OCI-LY3 (cell line): ENCODE measurements around the gene DOCK7.
"Not testable (repeated sequence)": the region's sequence is repeated elsewhere in the genome, so short reads cannot be mapped to it uniquely, and the experiment has no call there.

ENCODE experiments used
- H2AFZ ChIP-seq: fragments of 200-600, 300-600 bp; shearing (Covaris generic); 2 replicates; pipeline ENCODE4 v1.6.0; 2014; ENCODE audit warnings: antibody characterized with exemption, low read depth, low read length
- H3K27ac ChIP-seq: fragments of 200-600, 300-600 bp; sonication (generic); 2 replicates; pipeline ENCODE4 v1.5.1; 2014; ENCODE audit warnings: mild to moderate bottlenecking, low read length, moderate library complexity, mixed read lengths
- H3K27me3 ChIP-seq: fragments of 200-600, 300-600 bp; sonication (generic); 2 replicates; pipeline ENCODE4 v1.6.1; 2014; ENCODE audit warnings: low read depth, low read length, mixed read lengths
- H3K36me3 ChIP-seq: fragments of 200-600, 300-600 bp; sonication (generic); replicated peaks from 2 replicates; pipeline ENCODE3; 2014; ENCODE audit warnings: low read depth, low read length, mixed read lengths
- H3K4me1 ChIP-seq: fragments of 300-600, 200-600 bp; sonication (generic); 2 replicates; pipeline ENCODE4 v1.6.1; 2014; ENCODE audit warnings: low read length, mixed read lengths
- H3K4me2 ChIP-seq: fragments of 200-600, 300-600 bp; sonication (generic); 2 replicates; pipeline ENCODE4 v1.6.1; 2014; ENCODE audit warnings: low read length, mixed read lengths
- H3K4me3 ChIP-seq: fragments of 300-600, 200-600 bp; sonication (generic); 2 replicates; pipeline ENCODE4 v1.5.1; 2014; ENCODE audit warnings: antibody characterized with exemption, mild to moderate bottlenecking, low read length, moderate library complexity
- H3K79me2 ChIP-seq: fragments of 300-600, 200-600 bp; shearing (Covaris generic); 2 replicates; pipeline ENCODE4 v1.6.1; 2014; ENCODE audit warnings: mild to moderate bottlenecking, low read length, mixed read lengths
- H3K9ac ChIP-seq: fragments of 300-600, 200-600 bp; shearing (Covaris generic); 2 replicates; pipeline ENCODE4 v1.6.0; 2014; ENCODE audit warnings: mild to moderate bottlenecking, low read length, moderate library complexity
- H3K9me3 ChIP-seq: fragments of 200-600, 300-600 bp; shearing (Covaris generic); 2 replicates; pipeline ENCODE4 v1.6.1; 2014; ENCODE audit warnings: low read length, mixed read lengths; ENCODE audit not compliant: insufficient read depth
- H4K20me1 ChIP-seq: fragments of 200-600, 300-600 bp; sonication (generic); 2 replicates; pipeline ENCODE4 v1.6.1; 2016; ENCODE audit warnings: low read length, mixed read lengths; ENCODE audit not compliant: insufficient read depth
- CTCF ChIP-seq: fragments of 200-600, 300-600 bp; sonication (generic); IDR thresholded peaks from 2 replicates; pipeline ENCODE4 v1.5.1; 2014; ENCODE audit warnings: antibody characterized with exemption, low read length, low read depth
- EZH2phosphoT487 ChIP-seq: fragments of 200-600 bp; shearing (Covaris generic); IDR thresholded peaks from 2 replicates; pipeline ENCODE4 v1.6.1; 2018; ENCODE audit warnings: antibody characterized with exemption, mixed run types, low read depth

The DOCK7 gene

GRCh38 chr1:62621907-62622306, 66.3 kb downstream of the DOCK7 start:
- H3K36me3 ChIP-seq = no peaks in the 10 kb centered on the region
- H3K9me3 ChIP-seq = no peaks in the 10 kb centered on the region
- no peak overlapping the region for H3K27ac ChIP-seq
- H4K20me1 ChIP-seq = no peaks in the 10 kb centered on the region
- H2AFZ ChIP-seq = no peak overlapping the region
- TF ChIP-seq CTCF = no peak
- no peaks in the 10 kb centered on the region for H3K27me3 ChIP-seq
- peak overlapping the region; percentile 29; the same call in 1 of the 2 replicates for H3K4me2 ChIP-seq
- no peak overlapping the region for H3K9ac ChIP-seq
- peaks cover 15% of the 10 kb centered on the region for H3K4me1 ChIP-seq
- H3K79me2 ChIP-seq = no peaks in the 10 kb centered on the region
- no peak overlapping the region for H3K4me3 ChIP-seq

GRCh38 chr1:62613890-62614289, 74.3 kb downstream of the DOCK7 start:
- no peak for TF ChIP-seq CTCF
- TF ChIP-seq EZH2phosphoT487 = no peak
- Histone ChIP-seq H3K27ac (no peak overlapping the region), H3K36me3 (no peaks in the 10 kb centered on the region), H3K4me2 (peak overlapping the region; percentile 56), H3K27me3 (peaks cover 9% of the 10 kb centered on the region; the same call in 1 of the 2 replicates), H3K9ac (no peak overlapping the region), H3K9me3 (no peaks in the 10 kb centered on the region), H3K4me1 (peaks cover 14% of the 10 kb centered on the region), H2AFZ (no peak overlapping the region), H4K20me1 (0 out of 2 replicates have a peak, but pooled peaks cover 6% of the 10 kb centered on the region), H3K4me3 (no peak overlapping the region), H3K79me2 (no peaks in the 10 kb centered on the region)

GRCh38 chr1:62613325-62613727, 74.9 kb downstream of the DOCK7 start:
- H3K36me3 ChIP-seq = no peaks in the 10 kb centered on the region
- peak overlapping the region; percentile 56 for H3K4me2 ChIP-seq
- H2AFZ ChIP-seq = no peak overlapping the region
- H3K27ac ChIP-seq = no peak overlapping the region
- no peaks in the 10 kb centered on the region for H3K9me3 ChIP-seq
- TF ChIP-seq EZH2phosphoT487 (no peak), CTCF (no peak)
- peaks cover 14% of the 10 kb centered on the region for H3K4me1 ChIP-seq
- H3K9ac ChIP-seq = no peak overlapping the region
- no peaks in the 10 kb centered on the region for H3K79me2 ChIP-seq
- H3K4me3 ChIP-seq = peak overlapping the region; percentile 41
- peaks cover 9% of the 10 kb centered on the region; the same call in 1 of the 2 replicates for H3K27me3 ChIP-seq
- H4K20me1 ChIP-seq = 0 out of 2 replicates have a peak, but pooled peaks cover 6% of the 10 kb centered on the region

GRCh38 chr1:62612770-62613169, 75.4 kb downstream of the DOCK7 start:
- peaks cover 14% of the 10 kb centered on the region for H3K4me1 ChIP-seq
- H3K4me3 ChIP-seq = peak overlapping the region; percentile 41
- peak overlapping the region; percentile 56 for H3K4me2 ChIP-seq
- H3K36me3 ChIP-seq = no peaks in the 10 kb centered on the region
- H3K27ac ChIP-seq = no peak overlapping the region
- no peak overlapping the region for H3K9ac ChIP-seq
- 0 out of 2 replicates have a peak, but pooled peaks cover 6% of the 10 kb centered on the region for H4K20me1 ChIP-seq
- no peak for TF ChIP-seq EZH2phosphoT487
- TF ChIP-seq CTCF = no peak
- peaks cover 9% of the 10 kb centered on the region; the same call in 1 of the 2 replicates for H3K27me3 ChIP-seq
- H3K79me2 ChIP-seq = no peaks in the 10 kb centered on the region
- H3K9me3 ChIP-seq = no peaks in the 10 kb centered on the region
- no peak overlapping the region for H2AFZ ChIP-seq

GRCh38 chr1:62610588-62610987, 77.6 kb downstream of the DOCK7 start:
- H4K20me1 ChIP-seq, H3K4me3 ChIP-seq, H3K27me3 ChIP-seq, H3K79me2 ChIP-seq, H3K4me2 ChIP-seq, H3K36me3 ChIP-seq, H3K27ac ChIP-seq, H3K9ac ChIP-seq, H3K9me3 ChIP-seq, H2AFZ ChIP-seq: not testable (repeated sequence)
- peaks cover 14% of the 10 kb centered on the region for H3K4me1 ChIP-seq
